Activated naive CD8-positive, alpha-beta T cell (primary cell): ENCODE results near the gene CYBC1.

ENCODE experiments used
- H3K27ac Mint-ChIP-seq: one replicate; pipeline ENCODE4 v1.8.0; 2021; ENCODE audit warnings: mixed read lengths
- H3K27me3 Mint-ChIP-seq: one replicate; pipeline ENCODE4 v1.8.0; 2021; ENCODE audit warnings: mixed read lengths
- H3K36me3 Mint-ChIP-seq: one replicate; pipeline ENCODE4 v1.8.0; 2021; ENCODE audit warnings: mixed read lengths
- H3K4me1 Mint-ChIP-seq: one replicate; pipeline ENCODE4 v1.8.0; 2021; ENCODE audit warnings: low read depth, mixed read lengths
- H3K4me3 Mint-ChIP-seq: one replicate; pipeline ENCODE4 v1.8.0; 2021; ENCODE audit warnings: mild to moderate bottlenecking, mixed read lengths
- H3K9me3 Mint-ChIP-seq: one replicate; pipeline ENCODE4 v1.8.0; 2021; ENCODE audit warnings: low read depth, mixed read lengths

The CYBC1 gene

GRCh38 chr17:82436601-82437324, 13.8 kb downstream of the CYBC1 start:
- H3K9me3 Mint-ChIP-seq = no peaks in the 10 kb centered on the region
- H3K4me1 Mint-ChIP-seq = peaks cover 8% of the 10 kb centered on the region
- no peak overlapping the region for H3K4me3 Mint-ChIP-seq
- H3K27ac Mint-ChIP-seq = no peak overlapping the region
- H3K36me3 Mint-ChIP-seq = no peaks in the 10 kb centered on the region
- H3K27me3 Mint-ChIP-seq = no peaks in the 10 kb centered on the region

- Mint-ChIP-seq H3K9me3 (no peaks in the 10 kb centered on the region), H3K27me3 (no peaks in the 10 kb centered on the region), H3K36me3 (no peaks in the 10 kb centered on the region), H3K4me3 (no peak overlapping the region), H3K27ac (no peak overlapping the region), H3K4me1 (peaks cover 8% of the 10 kb centered on the region)
These were observed 14.7 kb downstream of the CYBC1 start for GRCh38 chr17:82435601-82436583.

GRCh38 chr17:82435103-82435502, 15.4 kb downstream of the CYBC1 start:
- Mint-ChIP-seq H3K4me1 (peaks cover 7% of the 10 kb centered on the region), H3K36me3 (peaks cover under 1% of the 10 kb centered on the region), H3K27ac (peak overlapping the region; percentile 19), H3K9me3 (no peaks in the 10 kb centered on the region), H3K4me3 (no peak overlapping the region), H3K27me3 (no peaks in the 10 kb centered on the region)

GRCh38 chr17:82434216-82434565, 16.4 kb downstream of the CYBC1 start:
- Mint-ChIP-seq H3K27ac (peak overlapping the region; percentile 41), H3K27me3 (no peaks in the 10 kb centered on the region), H3K9me3 (no peaks in the 10 kb centered on the region), H3K4me1 (peaks cover 16% of the 10 kb centered on the region), H3K36me3 (peaks cover 7% of the 10 kb centered on the region), H3K4me3 (no peak overlapping the region)

GRCh38 chr17:82433560-82434215, 16.9 kb downstream of the CYBC1 start:
- H3K27me3 Mint-ChIP-seq = no peaks in the 10 kb centered on the region
- H3K4me3 Mint-ChIP-seq = no peak overlapping the region
- H3K27ac Mint-ChIP-seq = peak overlapping the region; percentile 41
- peaks cover 7% of the 10 kb centered on the region for H3K36me3 Mint-ChIP-seq
- H3K4me1 Mint-ChIP-seq = peaks cover 16% of the 10 kb centered on the region
- H3K9me3 Mint-ChIP-seq = no peaks in the 10 kb centered on the region

- Mint-ChIP-seq H3K4me3 (no peak overlapping the region), H3K9me3 (no peaks in the 10 kb centered on the region), H3K4me1 (peaks cover 16% of the 10 kb centered on the region), H3K27ac (no peak overlapping the region), H3K27me3 (no peaks in the 10 kb centered on the region), H3K36me3 (peaks cover 9% of the 10 kb centered on the region)
These were observed 18.5 kb downstream of the CYBC1 start for GRCh38 chr17:82432017-82432416.

- H3K27ac Mint-ChIP-seq = peak overlapping the region; percentile 66
- H3K4me1 Mint-ChIP-seq = peaks cover 16% of the 10 kb centered on the region
- H3K9me3 Mint-ChIP-seq = no peaks in the 10 kb centered on the region
- H3K27me3 Mint-ChIP-seq = no peaks in the 10 kb centered on the region
- peaks cover 9% of the 10 kb centered on the region for H3K36me3 Mint-ChIP-seq
- H3K4me3 Mint-ChIP-seq = no peak overlapping the region
These were observed 20.7 kb downstream of the CYBC1 start for GRCh38 chr17:82429824-82430223.

- peaks cover 14% of the 10 kb centered on the region for H3K4me1 Mint-ChIP-seq
- H3K27ac Mint-ChIP-seq = no peak overlapping the region
- no peaks in the 10 kb centered on the region for H3K9me3 Mint-ChIP-seq
- peaks cover 9% of the 10 kb centered on the region for H3K36me3 Mint-ChIP-seq
- no peaks in the 10 kb centered on the region for H3K27me3 Mint-ChIP-seq
- H3K4me3 Mint-ChIP-seq = no peak overlapping the region
These were observed 22.0 kb downstream of the CYBC1 start for GRCh38 chr17:82428546-82428945.

GRCh38 chr17:82424863-82425159, 25.7 kb downstream of the CYBC1 start:
- Mint-ChIP-seq H3K4me3 (no peak overlapping the region), H3K9me3 (no peaks in the 10 kb centered on the region), H3K27me3 (no peaks in the 10 kb centered on the region), H3K36me3 (peaks cover 14% of the 10 kb centered on the region), H3K4me1 (peaks cover 15% of the 10 kb centered on the region), H3K27ac (no peak overlapping the region)

GRCh38 chr17:82424001-82424862, 26.3 kb downstream of the CYBC1 start:
- peaks cover 9% of the 10 kb centered on the region for H3K36me3 Mint-ChIP-seq
- H3K4me1 Mint-ChIP-seq = peaks cover 15% of the 10 kb centered on the region
- H3K27ac Mint-ChIP-seq = no peak overlapping the region
- no peak overlapping the region for H3K4me3 Mint-ChIP-seq
- H3K9me3 Mint-ChIP-seq = no peaks in the 10 kb centered on the region
- H3K27me3 Mint-ChIP-seq = no peaks in the 10 kb centered on the region

GRCh38 chr17:82419540-82419939, 31.0 kb downstream of the CYBC1 start:
- Mint-ChIP-seq H3K4me3 (peak overlapping the region; percentile 82), H3K36me3 (peaks cover 8% of the 10 kb centered on the region), H3K9me3 (no peaks in the 10 kb centered on the region), H3K27ac (peak overlapping the region; percentile 78), H3K4me1 (peaks cover 25% of the 10 kb centered on the region), H3K27me3 (no peaks in the 10 kb centered on the region)

- no peaks in the 10 kb centered on the region for H3K9me3 Mint-ChIP-seq
- peaks cover 26% of the 10 kb centered on the region for H3K4me1 Mint-ChIP-seq
- peak within 1 kb of the TSS; percentile 61 for H3K27ac Mint-ChIP-seq
- H3K36me3 Mint-ChIP-seq = peaks cover 10% of the 10 kb centered on the region
- peak within 1 kb of the TSS; percentile 82 for H3K4me3 Mint-ChIP-seq
- no peaks in the 10 kb centered on the region for H3K27me3 Mint-ChIP-seq
These were observed 32.3 kb downstream of the CYBC1 start, which contains the start of the genes HEXD and OGFOD3 for GRCh38 chr17:82418001-82418986. HEXD (plus strand) TSS chr17:82418347; CDS start chr17:82419800, 1,453 bp downstream. OGFOD3 (minus strand) TSS chr17:82418586; CDS start chr17:82418485, 101 bp downstream.

- Mint-ChIP-seq H3K4me1 (peaks cover 26% of the 10 kb centered on the region), H3K4me3 (no peak overlapping the region), H3K36me3 (peaks cover 5% of the 10 kb centered on the region), H3K27ac (no peak overlapping the region), H3K9me3 (no peaks in the 10 kb centered on the region), H3K27me3 (no peaks in the 10 kb centered on the region)
These were observed 33.8 kb downstream of the CYBC1 start for GRCh38 chr17:82416771-82417170.
